Embryonic facial prominence (tissue), 1 donor: ENCODE measurements around the gene CAMK4.

Experiments used
- DNase-seq: peaks from one replicate; pipeline ENCODE4 v3.0.0-alpha.2; 2016; ENCODE audit errors: extremely low spot score

Gene CAMK4

GRCh38 chr5:111229221-111229835, 5.1 kb downstream of the CAMK4 start:
- DNase-seq: no peak

- no peak for DNase-seq
Measured at GRCh38 chr5:111229871-111230810, 6.0 kb downstream of the CAMK4 start.

DNA sequence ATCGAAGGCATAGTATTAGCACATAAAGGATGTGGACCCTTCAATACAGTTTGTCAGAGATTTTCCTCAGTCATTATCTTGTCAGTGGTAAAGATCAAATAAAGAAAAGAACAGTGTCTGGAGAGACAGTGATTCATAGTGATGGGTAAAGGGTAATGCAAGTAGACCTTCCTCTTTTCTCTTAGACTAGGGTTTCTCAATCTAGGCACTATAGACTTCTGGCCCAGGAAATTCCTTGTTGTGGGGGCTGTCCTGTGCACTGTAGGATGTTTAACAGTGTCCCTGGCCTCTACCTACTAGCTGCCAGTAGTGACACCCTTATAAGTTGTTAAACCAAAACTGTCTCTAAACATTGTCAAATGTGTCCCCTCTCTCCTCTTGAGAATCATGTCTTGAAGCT, 6.9 kb downstream of the CAMK4 start:
- DNase-seq: no peak

- no peak for DNase-seq
Measured at GRCh38 chr5:111232311-111233051, 8.3 kb downstream of the CAMK4 start.

GRCh38 chr5:111233052-111233374, 8.8 kb downstream of the CAMK4 start:
- no peak for DNase-seq

DNA sequence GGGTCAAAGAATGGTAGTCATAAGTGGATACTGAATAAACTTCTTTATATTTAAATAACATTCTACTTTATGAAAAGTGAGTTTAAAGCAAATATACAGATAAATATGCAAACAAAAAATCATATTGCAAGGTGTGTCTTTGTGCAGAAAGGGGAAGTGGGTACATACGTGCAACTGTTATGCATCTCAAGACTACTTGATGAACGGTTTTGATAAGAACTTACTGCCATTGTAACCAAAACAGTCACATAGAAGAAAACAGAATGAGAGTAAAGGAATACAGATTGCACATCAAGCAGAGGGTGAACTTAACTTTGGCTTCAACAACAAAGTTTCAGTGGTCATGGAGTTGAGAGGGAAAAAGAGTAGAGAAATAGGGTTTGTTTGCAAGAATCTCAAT, 9.9 kb downstream of the CAMK4 start:
- no peak for DNase-seq

GRCh38 chr5:111235635-111236034, 11.5 kb downstream of the CAMK4 start:
- no peak for DNase-seq

DNA sequence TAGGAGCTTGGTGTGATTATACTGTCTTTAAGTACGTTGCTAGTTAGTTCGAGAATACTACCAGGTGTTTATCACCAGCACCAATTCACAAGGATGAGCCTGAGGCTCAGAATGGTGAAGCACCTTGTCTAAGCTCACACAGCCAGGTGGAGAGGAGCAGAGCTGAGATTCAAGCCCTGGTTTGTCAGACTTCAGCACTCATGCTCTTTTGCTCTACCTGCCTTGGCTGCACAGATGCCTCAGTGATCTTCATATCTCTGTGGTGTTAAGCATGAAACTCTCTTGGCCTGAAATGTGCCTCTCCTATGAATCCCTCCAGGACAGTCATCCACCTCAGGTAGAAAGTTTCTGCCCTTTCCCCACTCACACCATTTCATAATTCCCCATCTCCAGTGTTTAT, 12.2 kb downstream of the CAMK4 start:
- DNase-seq: no peak

DNA sequence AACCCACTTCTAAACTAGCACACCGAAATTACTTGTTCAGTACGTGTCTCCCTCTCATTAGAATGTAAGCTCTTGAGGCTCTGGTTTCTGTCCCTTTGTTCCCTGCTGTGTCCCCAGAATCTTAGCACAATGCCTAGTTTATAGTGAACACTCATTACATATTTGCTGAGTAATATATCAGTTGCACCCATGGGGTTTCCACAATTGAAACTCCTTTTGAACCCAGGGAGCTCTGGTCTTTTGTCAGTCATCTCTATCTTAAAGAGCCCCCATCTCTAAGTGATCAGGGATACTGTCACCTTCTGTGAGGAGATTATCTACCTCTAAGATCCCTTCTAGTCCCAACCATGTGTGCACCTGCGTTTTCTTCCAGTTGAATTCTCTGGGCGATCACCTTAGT, 12.8 kb downstream of the CAMK4 start:
- no peak for DNase-seq

- DNase-seq: no peak
Measured at GRCh38 chr5:111237470-111237869, 13.3 kb downstream of the CAMK4 start.

GRCh38 chr5:111238431-111239225, 14.4 kb downstream of the CAMK4 start:
- DNase-seq: no peak

GRCh38 chr5:111241696-111242095, 17.5 kb downstream of the CAMK4 start:
- DNase-seq: no peak

DNA sequence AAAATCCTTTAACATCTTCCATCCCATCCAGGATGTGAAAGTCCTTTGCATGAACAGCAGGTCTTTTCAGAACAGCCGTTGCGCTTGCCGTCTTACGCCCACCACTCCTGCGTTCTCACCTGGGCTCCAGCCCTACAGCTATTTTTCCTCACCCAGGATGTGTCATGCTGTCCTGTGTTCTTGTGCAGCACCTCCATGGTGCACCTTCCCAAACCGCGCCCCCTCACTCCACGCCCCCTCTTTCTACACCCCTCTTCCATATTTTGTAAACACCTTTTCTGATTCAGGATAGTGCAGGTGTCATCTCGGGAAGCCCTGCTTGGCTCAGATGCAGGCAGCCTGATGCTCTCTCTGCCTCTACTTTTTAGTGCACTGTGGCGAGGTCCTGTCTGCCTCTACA, 18.4 kb downstream of the CAMK4 start:
- DNase-seq: no peak

- no peak for DNase-seq
Measured at GRCh38 chr5:111243318-111243717, 19.1 kb downstream of the CAMK4 start.

- no peak for DNase-seq
Measured at GRCh38 chr5:111245654-111246053, 21.5 kb downstream of the CAMK4 start.

DNA sequence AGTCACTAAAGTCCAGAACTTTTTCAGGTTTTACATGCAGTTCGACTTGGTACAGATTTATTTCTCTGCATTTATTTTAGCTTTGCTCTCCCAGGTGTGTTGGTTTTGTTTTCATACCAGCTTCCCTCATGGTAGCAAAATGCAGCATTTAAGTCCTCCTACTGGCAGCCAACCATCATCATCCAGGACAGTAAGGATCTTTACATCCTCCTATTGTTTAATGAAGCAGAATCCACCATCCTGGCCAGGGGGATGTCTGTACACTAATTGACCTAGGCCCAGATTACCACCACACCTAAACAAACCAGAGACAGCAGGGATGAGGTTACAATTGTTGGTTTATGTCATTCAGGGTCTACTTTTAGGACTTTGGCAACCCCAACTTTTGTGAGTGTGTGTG, 22.3 kb downstream of the CAMK4 start:
- no peak for DNase-seq

- DNase-seq: no peak
Measured at GRCh38 chr5:111248571-111248970, 24.4 kb downstream of the CAMK4 start.

GRCh38 chr5:111251921-111252320, 27.7 kb downstream of the CAMK4 start:
- no peak for DNase-seq

GRCh38 chr5:111252799-111253545, 28.8 kb downstream of the CAMK4 start:
- no peak for DNase-seq

DNA sequence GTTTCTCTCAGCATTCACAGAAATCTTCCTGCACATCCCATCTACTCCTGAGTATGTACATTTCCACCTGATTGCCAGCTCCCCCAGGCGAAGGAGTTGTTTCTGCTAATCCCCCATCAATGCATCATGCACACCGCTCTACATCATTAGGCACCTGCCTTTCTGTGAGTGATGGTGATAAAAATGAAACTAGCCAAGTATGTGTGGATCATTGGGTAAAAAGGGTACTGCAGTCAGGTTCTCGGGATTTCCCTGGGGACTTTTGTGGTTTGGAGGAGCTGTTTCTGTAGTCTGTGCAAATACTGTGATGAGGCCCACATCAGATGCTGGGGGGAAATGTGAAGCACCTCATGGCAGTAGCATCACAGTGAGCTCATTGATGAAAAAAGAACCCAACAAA, 30.4 kb downstream of the CAMK4 start:
- DNase-seq: no peak

DNA sequence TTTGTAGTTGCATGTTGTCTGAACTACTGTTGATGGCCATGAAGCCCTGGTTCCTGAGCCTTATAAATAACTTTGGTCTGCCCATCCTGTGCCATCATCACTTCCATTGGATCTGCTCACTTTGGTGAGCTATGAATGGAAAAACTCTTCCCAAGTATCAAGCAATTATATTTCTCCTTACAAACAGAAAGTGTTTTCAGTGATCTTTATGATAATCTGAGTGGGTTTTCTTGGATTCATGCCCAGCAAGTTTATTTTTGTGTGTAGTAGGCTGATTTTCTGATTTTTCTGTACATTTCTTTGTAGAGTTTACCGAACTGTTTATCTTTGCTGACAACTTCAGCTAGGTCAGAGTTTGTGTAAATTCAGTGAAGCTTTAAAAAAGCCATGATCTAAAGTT, 31.0 kb downstream of the CAMK4 start:
- DNase-seq: no peak
